ENCODE measurements around the gene LENEP. TPM values are rescaled to one million over a fixed set of nuclear protein-coding genes. Genes with fewer than 3 reads are reported as not detected.

LENEP gene
- total RNA-seq, 1 experiment from 2014 or later = 1.3 TPM

DNA sequence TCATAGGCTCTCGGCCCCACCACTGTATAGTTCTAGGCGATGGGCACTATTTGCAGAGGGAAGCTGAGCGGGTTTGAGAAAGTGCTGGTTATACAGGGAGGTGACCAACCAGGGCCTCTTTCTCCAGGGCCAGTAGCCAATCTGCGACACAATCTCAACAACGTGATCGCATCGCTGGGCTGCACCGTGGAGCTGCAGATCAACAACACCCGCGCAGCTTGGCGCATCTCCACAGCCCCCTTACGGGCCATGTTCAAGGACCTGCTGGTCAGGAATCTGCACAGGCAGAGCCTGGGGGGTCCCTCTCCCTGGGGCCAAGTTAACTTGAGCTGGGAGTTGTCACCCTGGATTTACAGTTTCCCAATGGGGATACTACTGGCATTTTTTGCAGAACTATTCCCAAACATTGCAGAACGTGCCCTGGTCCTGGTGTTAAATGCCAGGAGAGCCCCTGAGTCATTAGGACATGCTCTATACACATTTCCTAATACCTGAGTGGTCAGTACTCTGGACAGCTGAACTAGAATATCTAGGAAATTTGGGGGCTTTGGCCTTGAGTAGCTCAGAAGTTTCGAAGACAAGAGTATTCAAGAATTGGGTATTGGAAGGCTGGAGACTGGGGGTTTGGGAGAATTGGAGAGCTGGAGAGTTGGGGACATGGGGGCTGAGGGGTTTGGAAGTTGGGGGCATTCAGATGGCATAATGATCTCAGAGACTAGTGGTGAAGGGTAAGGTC, 47.1 kb downstream of the LENEP start:
- POLR2A ChIA-PET (ENCODE audit: unreplicated experiment) = no interaction called here

DNA sequence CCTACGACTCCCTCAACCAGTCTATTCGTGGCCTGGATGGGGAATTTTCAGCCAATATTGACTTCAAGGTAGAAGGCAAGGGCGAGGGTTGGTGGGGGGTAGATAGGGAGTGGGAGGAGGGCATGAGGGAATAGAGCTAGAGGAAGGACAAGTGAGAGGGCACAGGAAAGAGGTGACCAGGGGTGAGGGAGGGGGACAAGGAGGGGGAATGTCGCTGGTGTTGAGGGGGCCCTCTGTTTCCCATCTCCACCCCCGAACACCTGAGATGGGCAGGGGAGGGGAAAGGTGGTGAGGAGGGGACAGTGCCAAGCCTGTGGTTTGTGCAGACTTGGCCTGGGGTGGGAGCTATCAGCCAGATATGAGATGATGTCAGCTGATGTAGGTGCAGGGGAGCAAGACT, 49.4 kb downstream of the LENEP start:
- no peaks in the 10 kb centered on the region for H3K9me3 ChIP-seq (ENCODE audit: insufficient read depth, low read depth)
- no peaks in the 10 kb centered on the region for H3K79me2 ChIP-seq (ENCODE audit: low read depth)
- no peaks in the 10 kb centered on the region for H4K20me1 ChIP-seq (ENCODE audit: insufficient read depth)
- no peak for TF ChIP-seq EZH2 (IDR thresholded peaks at IDR 0.05; ENCODE audit: low read depth)
- TF ChIP-seq, protein P1, sequence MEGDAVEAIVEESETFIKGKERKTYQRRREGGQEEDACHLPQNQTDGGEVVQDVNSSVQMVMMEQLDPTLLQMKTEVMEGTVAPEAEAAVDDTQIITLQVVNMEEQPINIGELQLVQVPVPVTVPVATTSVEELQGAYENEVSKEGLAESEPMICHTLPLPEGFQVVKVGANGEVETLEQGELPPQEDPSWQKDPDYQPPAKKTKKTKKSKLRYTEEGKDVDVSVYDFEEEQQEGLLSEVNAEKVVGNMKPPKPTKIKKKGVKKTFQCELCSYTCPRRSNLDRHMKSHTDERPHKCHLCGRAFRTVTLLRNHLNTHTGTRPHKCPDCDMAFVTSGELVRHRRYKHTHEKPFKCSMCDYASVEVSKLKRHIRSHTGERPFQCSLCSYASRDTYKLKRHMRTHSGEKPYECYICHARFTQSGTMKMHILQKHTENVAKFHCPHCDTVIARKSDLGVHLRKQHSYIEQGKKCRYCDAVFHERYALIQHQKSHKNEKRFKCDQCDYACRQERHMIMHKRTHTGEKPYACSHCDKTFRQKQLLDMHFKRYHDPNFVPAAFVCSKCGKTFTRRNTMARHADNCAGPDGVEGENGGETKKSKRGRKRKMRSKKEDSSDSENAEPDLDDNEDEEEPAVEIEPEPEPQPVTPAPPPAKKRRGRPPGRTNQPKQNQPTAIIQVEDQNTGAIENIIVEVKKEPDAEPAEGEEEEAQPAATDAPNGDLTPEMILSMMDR (conservative IDR thresholded peaks at IDR 0.05) = no peak
- H3F3A ChIP-seq (ENCODE audit: insufficient read depth, low read depth) = peaks cover 20% of the 10 kb centered on the region
- DNase-seq = no peak
- no TSS peak for BruUV-seq (replicated peaks)
- H3K9me2 ChIP-seq (ENCODE audit: insufficient read depth) = no peaks in the 10 kb centered on the region
- H3K27ac ChIP-seq = no peak overlapping the region
- H3K36me3 ChIP-seq (ENCODE audit: low read depth) = no peaks in the 10 kb centered on the region
- POLR2A ChIA-PET (ENCODE audit: unreplicated experiment) = no interaction called here
- CTCF ChIA-PET = interaction anchor here (0.6 kb wide), 1 partner anchor 81 kb away, joined by 26 read pairs; the partner anchor contains the start of gene PYGO2
- H3K4me2 ChIP-seq = no peak overlapping the region
- H3K27me3 ChIP-seq (ENCODE audit: insufficient read depth, low read depth) = no peaks in the 10 kb centered on the region
- no peak overlapping the region for H3K4me3 ChIP-seq
- no peak overlapping the region for H2AFZ ChIP-seq
- peaks cover 31% of the 10 kb centered on the region for H3K4me1 ChIP-seq (replicated peaks; ENCODE audit: insufficient read depth)
- intact Hi-C loops (cut with micrococcal nuclease; ENCODE audit: unreplicated experiment) = no loop called here

More for the DNA sequence above, 47.1 kb downstream of the LENEP start:
- no peaks in the 10 kb centered on the region for H3K9me2 ChIP-seq (ENCODE audit: insufficient read depth)
- peaks cover 40% of the 10 kb centered on the region for H3K4me1 ChIP-seq (replicated peaks; ENCODE audit: insufficient read depth)
- intact Hi-C loops (cut with micrococcal nuclease; ENCODE audit: unreplicated experiment) = no loop called here
- H3K36me3 ChIP-seq (ENCODE audit: low read depth) = no peaks in the 10 kb centered on the region
- no peak for TF ChIP-seq EZH2 (IDR thresholded peaks at IDR 0.05; ENCODE audit: low read depth)
- TF ChIP-seq, protein P1 (conservative IDR thresholded peaks at IDR 0.05) = no peak
- no peaks in the 10 kb centered on the region for H3K79me2 ChIP-seq (ENCODE audit: low read depth)
- no TSS peak for BruUV-seq (replicated peaks)
- H3F3A ChIP-seq (ENCODE audit: insufficient read depth, low read depth) = peaks cover 25% of the 10 kb centered on the region
- H3K27me3 ChIP-seq (ENCODE audit: insufficient read depth, low read depth) = no peaks in the 10 kb centered on the region
- H3K27ac ChIP-seq = no peak overlapping the region
- H3K9me3 ChIP-seq (ENCODE audit: insufficient read depth, low read depth) = no peaks in the 10 kb centered on the region
- H3K4me3 ChIP-seq = no peak overlapping the region
- H4K20me1 ChIP-seq (ENCODE audit: insufficient read depth) = no peaks in the 10 kb centered on the region
- CTCF ChIA-PET = interaction anchor here (0.6 to 1.1 kb wide), 2 partner anchors 10 to 1474 kb away, joined by 3 to 4 read pairs; no protein-coding TSS in a partner anchor
- DNase-seq = no peak
- no peak overlapping the region for H3K4me2 ChIP-seq
- no peak overlapping the region for H2AFZ ChIP-seq

DNA sequence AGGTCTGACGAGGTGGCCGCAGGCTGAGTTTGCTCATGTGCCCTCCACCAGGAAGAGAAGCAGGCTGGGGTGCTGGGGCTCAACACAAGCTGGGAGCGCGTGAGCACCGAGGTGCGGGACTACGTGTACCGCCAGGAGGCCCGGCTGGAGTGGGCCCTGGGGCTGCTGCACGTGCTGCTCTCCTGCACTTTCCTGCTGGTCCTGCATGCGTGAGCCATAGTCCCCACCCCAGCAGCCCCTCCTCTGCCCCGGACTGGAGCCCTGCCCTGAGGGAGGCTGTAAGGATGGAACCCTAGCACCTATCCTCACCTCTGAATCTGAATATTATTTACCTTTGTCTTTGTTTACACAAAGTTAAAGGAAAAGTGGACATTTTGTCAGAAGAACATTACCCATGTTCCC, 49.9 kb downstream of the LENEP start:
- intact Hi-C loops (cut with micrococcal nuclease; ENCODE audit: unreplicated experiment) = no loop called here
- Histone ChIP-seq H3K9me3 (ENCODE audit: insufficient read depth, low read depth) (no peaks in the 10 kb centered on the region), H3K36me3 (ENCODE audit: low read depth) (no peaks in the 10 kb centered on the region), H4K20me1 (ENCODE audit: insufficient read depth) (no peaks in the 10 kb centered on the region), H3K27me3 (ENCODE audit: insufficient read depth, low read depth) (no peaks in the 10 kb centered on the region), H2AFZ (no peak overlapping the region), H3K4me2 (no peak overlapping the region), H3K4me1 (replicated peaks; ENCODE audit: insufficient read depth) (peaks cover 26% of the 10 kb centered on the region), H3K79me2 (ENCODE audit: low read depth) (no peaks in the 10 kb centered on the region), H3K4me3 (no peak overlapping the region), H3F3A (ENCODE audit: insufficient read depth, low read depth) (peaks cover 15% of the 10 kb centered on the region), H3K27ac (no peak overlapping the region), H3K9me2 (ENCODE audit: insufficient read depth) (no peaks in the 10 kb centered on the region)
- BruUV-seq (replicated peaks) = no TSS peak
- POLR2A ChIA-PET (ENCODE audit: unreplicated experiment) = interaction anchor here (0.5 kb wide), 1 partner anchor 73 kb away, joined by 3 read pairs; the partner anchor contains the start of gene SHC1
- DNase-seq = no peak
- TF ChIP-seq, protein P1 (conservative IDR thresholded peaks at IDR 0.05) = no peak
- no peak for TF ChIP-seq EZH2 (IDR thresholded peaks at IDR 0.05; ENCODE audit: low read depth)
- CTCF ChIA-PET = interaction anchor here (1.8 kb wide), 1 partner anchor 42 kb away, joined by 5 read pairs; no protein-coding TSS in a partner anchor
